ENCODE data around the gene SLC2A6. TPM values are rescaled to one million over a fixed set of nuclear protein-coding genes. Genes with fewer than 3 reads are reported as not detected.

SLC2A6 gene
- total and polyA plus RNA-seq, 2 of the 8 experiments (the other 6 are each of a cell fraction or from before 2014, with no cell fraction given): 16.6 to 17.8 TPM

DNA sequence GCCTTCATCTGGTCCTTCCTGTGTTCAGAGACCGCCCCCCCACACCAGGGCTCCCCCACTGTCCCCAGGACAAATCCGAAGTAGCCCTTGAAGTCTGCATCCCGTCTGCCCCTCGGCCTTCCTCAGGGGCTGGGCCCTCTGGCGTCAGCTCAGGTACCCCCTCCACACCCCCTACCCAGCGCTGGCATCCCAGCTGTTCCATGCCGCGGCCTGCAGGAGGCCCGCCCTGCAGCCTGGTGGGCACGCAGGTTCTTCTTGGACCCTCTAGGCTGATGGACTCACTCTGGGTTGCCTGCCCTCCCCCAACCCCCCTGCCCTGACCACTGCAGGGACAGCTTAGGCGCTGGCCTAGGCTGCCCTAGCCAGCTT, 6.6 kb downstream of the SLC2A6 start:
- DNase-seq (ENCODE audit: low read depth in 1 of 2, low spot score in 2 of 2) (no peak), FAIRE-seq (no peak)
- no peaks in the 10 kb centered on the region; a peak in 1 of 4 replicates for H3K79me2 ChIP-seq (ENCODE audit: control insufficient read depth in 1 of 2, insufficient read depth in 2 of 2, low read length in 2 of 2)
- no peak overlapping the region for H4K8ac ChIP-seq (ENCODE audit: extremely low read depth, insufficient read depth, low read length)
- H2BK20ac ChIP-seq (ENCODE audit: low read length): no peak overlapping the region
- no peak overlapping the region for H3K14ac ChIP-seq (ENCODE audit: insufficient read length)
- H2BK120ac ChIP-seq (replicated peaks; ENCODE audit: low read depth, low read length): no peak overlapping the region
- H3K9ac ChIP-seq (replicated peaks in 1 of 4; ENCODE audit: extremely low read depth in 1 of 4, low read depth in 3 of 4, low read length in 3 of 4): no peak overlapping the region
- H2BK15ac ChIP-seq (ENCODE audit: low read length): no peak overlapping the region
- no peak overlapping the region for H3K23ac ChIP-seq (ENCODE audit: insufficient read length)
- no peaks in the 10 kb centered on the region for H3K27me3 ChIP-seq (replicated peaks in 1 of 4; ENCODE audit: control insufficient read depth in 3 of 4, extremely low read depth in 1 of 4, insufficient read depth in 3 of 4, low read length in 3 of 4)
- no peak overlapping the region; the same call in 1 of the 2 replicates for H2BK5ac ChIP-seq (ENCODE audit: low read depth, low read length)
- no peak overlapping the region for H3K4me2 ChIP-seq (ENCODE audit: insufficient read depth in 1 of 2, low read depth in 2 of 2, low read length in 2 of 2)
- H3K36me3 ChIP-seq (ENCODE audit: control insufficient read depth in 2 of 4, insufficient read depth in 4 of 4, low read length in 3 of 4): peaks cover 0 to 26% (median 6%) of the 10 kb centered on the region in 4 experiments; a peak in 5 of 8 replicates
- H3K4ac ChIP-seq (replicated peaks; ENCODE audit: insufficient read length, low read depth, low read length): no peak overlapping the region
- H2BK12ac ChIP-seq (ENCODE audit: low read depth, low read length): no peak overlapping the region
- WGBS, 2 experiments (ENCODE audit: extremely low coverage in 1 of 2, insufficient coverage in 1 of 2, insufficient read length in 1 of 2, insufficient replicate concordance in 2 of 2, low coverage in 1 of 2, low lambda C conversion rate in 2 of 2, missing lambda C conversion rate in 1 of 2): 95% methylated on average over 10 of the region's 11 CpGs; no CpG with 5 or more reads in 1 of the 2 experiments
- no peak overlapping the region for H2AFZ ChIP-seq (ENCODE audit: low read length)
- H3K4me3 ChIP-seq (ENCODE audit: extremely low read depth in 1 of 4, insufficient read depth in 2 of 4, low read depth in 3 of 4, low read length in 4 of 4): no peak overlapping the region
- ChIA-PET POLR2A (ENCODE audit: partially characterized antibody) (interaction anchor here (0.6 to 1.0 kb wide), 3 partner anchors 9 to 53 kb away, joined by 3 to 6 read pairs (median 3); no protein-coding TSS in a partner anchor), CTCF (ENCODE audit: partially characterized antibody) (interaction anchor here (0.6 to 1.9 kb wide), 5 partner anchors 9 to 30 kb away, joined by 3 to 6 read pairs (median 4); no protein-coding TSS in a partner anchor)
- no peaks in the 10 kb centered on the region; a peak in 2 of 7 replicates for H3K4me1 ChIP-seq (replicated peaks in 1 of 4; ENCODE audit: control insufficient read depth in 3 of 4, insufficient read depth in 4 of 4, low read length in 3 of 4)
- no peak overlapping the region for H3K18ac ChIP-seq (ENCODE audit: extremely low read depth, low read length)
- no peaks in the 10 kb centered on the region for H3K23me2 ChIP-seq (ENCODE audit: low read depth, low read length)
- H3K79me1 ChIP-seq (ENCODE audit: low read depth, low read length): no peaks in the 10 kb centered on the region; the same call in none of the 2 replicates
- H4K20me1 ChIP-seq (replicated peaks in 1 of 2; ENCODE audit: control insufficient read depth in 1 of 2, insufficient read depth in 2 of 2, low read length in 2 of 2): peaks cover 4 to 32% of the 10 kb centered on the region in 2 experiments
- no peak overlapping the region for H4K91ac ChIP-seq (replicated peaks; ENCODE audit: insufficient read length, low read length)
- H4K5ac ChIP-seq (ENCODE audit: insufficient read length, low read depth, low read length): no peak overlapping the region
- no peak overlapping the region for H3K27ac ChIP-seq (ENCODE audit: low read depth, low read length)
- no peak overlapping the region for H3K56ac ChIP-seq (replicated peaks; ENCODE audit: insufficient read length, low read depth, low read length)
- H2AK5ac ChIP-seq (ENCODE audit: low read depth, low read length): no peak overlapping the region
- no peaks in the 10 kb centered on the region for H3K9me3 ChIP-seq (ENCODE audit: insufficient read depth in 2 of 2, low read depth in 1 of 2, low read length in 1 of 2)
- no peak for TF ChIP-seq KDM5A (IDR thresholded peaks at IDR 0.05; ENCODE audit: low read length)
- TF ChIP-seq JUND (IDR thresholded peaks at IDR 0.05; ENCODE audit: low read length): no peak
- TF ChIP-seq SUZ12 (IDR thresholded peaks at IDR 0.05; ENCODE audit: low read length): no peak
- TF ChIP-seq SRF (IDR thresholded peaks at IDR 0.05; ENCODE audit: low read depth, low read length): no peak
- TF ChIP-seq, protein P1, sequence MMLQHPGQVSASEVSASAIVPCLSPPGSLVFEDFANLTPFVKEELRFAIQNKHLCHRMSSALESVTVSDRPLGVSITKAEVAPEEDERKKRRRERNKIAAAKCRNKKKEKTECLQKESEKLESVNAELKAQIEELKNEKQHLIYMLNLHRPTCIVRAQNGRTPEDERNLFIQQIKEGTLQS (IDR thresholded peaks at IDR 0.05; ENCODE audit: insufficient read depth, low read depth, low read length): no peak
- TF ChIP-seq ZNF274 (IDR thresholded peaks at IDR 0.05; ENCODE audit: borderline replicate concordance, extremely low read depth, low read length): no peak
- no peak for TF ChIP-seq TCF12 (IDR thresholded peaks at IDR 0.05; ENCODE audit: low read depth, low read length)
- TF ChIP-seq RAD21 (IDR thresholded peaks at IDR 0.05 in 1 of 2, conservative IDR thresholded peaks at IDR 0.05 in 1 of 2; ENCODE audit: low read depth in 2 of 2, low read length in 2 of 2): no peak
- no peak for TF ChIP-seq FOSL1 (IDR thresholded peaks at IDR 0.05; ENCODE audit: insufficient read depth, low read depth, low read length)
- TF ChIP-seq, protein P2, sequence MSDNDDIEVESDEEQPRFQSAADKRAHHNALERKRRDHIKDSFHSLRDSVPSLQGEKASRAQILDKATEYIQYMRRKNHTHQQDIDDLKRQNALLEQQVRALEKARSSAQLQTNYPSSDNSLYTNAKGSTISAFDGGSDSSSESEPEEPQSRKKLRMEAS (IDR thresholded peaks at IDR 0.05): no peak
- TF ChIP-seq NRF1 (IDR thresholded peaks at IDR 0.05; ENCODE audit: low read depth, low read length): no peak
- no peak for TF ChIP-seq MAFK (IDR thresholded peaks at IDR 0.05; ENCODE audit: low read depth, low read length)
- no peak for TF ChIP-seq SP2 (IDR thresholded peaks at IDR 0.05; ENCODE audit: low read length)
- TF ChIP-seq EGR1 (IDR thresholded peaks at IDR 0.05; ENCODE audit: borderline replicate concordance, low read depth, low read length): no peak
